NCI-H2107 (cell line): ENCODE measurements around the gene TMEM258.

Source experiments
- DNase-seq: peaks from one replicate; lab custom pipeline; 2025; lab: John Stamatoyannopoulos, UW

Gene TMEM258

DNA sequence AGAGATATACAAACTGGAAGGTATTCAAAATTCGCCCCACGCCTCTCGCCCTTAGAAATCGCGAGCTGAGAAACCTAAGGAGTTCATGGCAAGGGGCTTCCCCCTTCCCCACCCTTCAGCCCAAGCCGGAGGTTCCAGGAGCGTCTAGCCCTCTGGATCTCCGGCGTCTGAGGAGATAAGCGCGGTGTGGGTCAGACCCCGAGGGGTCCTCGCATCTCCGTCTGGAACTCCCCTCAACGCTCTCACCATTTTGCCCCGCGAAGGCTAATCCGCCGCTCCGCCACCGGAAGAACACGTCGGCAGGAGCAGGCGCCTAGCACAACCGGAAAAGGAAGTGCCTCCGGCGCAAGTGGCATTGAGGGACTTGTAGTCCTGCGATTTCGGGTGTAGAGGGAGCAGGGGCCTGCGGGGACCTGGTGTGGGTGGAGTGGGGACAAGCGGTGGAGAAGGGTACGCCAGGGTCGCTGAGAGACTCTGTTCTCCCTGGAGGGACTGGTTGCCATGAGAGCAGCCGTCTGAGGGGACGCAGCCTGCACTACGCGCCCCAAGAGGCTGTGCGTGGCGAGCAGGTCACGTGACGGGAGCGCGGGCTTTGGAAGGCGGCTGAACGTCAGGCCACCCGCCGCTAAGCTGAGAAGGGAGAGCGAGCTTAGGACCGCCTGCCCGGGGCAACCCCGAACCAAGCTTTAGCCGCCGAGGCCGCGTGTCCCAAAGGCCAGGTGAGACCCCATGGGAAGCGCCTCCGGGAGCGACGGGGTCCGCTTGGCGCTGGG, at the start of gene TMEM258, which contains the start of gene FEN1:
TSS of gene TMEM258 (minus strand) at position 290 of the 773 bp plus-strand sequence. CDS start at position 249, 41 bp downstream.
TSS of gene FEN1 (plus strand) at position 602 of the 773 bp plus-strand sequence. CDS start 2,451 bp downstream, outside the sequence.
- DNase-seq = peak; percentile 57

DNA sequence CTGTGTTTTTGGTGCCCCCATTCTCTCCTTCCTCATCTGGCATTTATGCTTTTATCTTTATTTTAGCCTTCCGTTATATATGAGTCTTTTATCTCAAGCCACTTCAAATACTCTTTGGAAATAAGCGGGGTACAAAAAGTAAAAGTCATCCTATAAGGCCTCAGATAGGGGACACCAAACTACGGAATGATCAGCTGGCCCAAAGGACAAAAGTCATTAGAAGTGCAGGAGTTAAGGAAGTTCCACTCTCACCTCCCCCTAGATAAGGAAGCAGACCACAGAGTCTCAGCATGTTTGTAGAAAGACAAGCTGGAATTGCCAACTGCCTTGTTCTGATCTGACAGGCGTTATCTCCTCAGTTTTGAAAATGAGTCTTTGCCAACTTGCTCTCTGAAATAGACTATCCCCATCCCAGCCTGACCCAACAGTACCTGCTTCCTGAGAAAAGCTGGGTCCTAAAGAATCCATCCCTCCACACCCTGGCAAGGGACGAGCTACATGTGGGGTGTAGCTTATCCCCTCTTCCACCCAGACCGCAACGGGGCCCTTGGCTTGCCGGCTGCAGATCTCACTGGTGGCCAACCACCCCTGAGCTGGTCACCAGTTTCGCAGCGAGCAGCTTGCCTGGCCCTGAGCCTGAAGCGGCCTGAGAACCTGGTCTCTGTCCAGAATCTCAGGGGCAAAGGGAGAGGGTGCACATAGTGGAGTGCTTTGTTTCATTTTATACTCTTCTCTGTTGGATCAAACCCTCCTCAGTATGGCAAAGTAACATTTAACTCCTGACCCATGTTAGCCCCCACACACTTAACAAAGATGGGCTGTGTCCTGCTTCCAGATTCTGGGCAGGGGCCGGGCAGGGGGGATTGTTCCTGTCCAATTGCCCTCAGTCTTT, 49.5 kb upstream of the TMEM258 start:
- DNase-seq = no peak

GRCh38 chr11:61840371-61840770, 48.0 kb upstream of the TMEM258 start:
- DNase-seq = no peak

DNA sequence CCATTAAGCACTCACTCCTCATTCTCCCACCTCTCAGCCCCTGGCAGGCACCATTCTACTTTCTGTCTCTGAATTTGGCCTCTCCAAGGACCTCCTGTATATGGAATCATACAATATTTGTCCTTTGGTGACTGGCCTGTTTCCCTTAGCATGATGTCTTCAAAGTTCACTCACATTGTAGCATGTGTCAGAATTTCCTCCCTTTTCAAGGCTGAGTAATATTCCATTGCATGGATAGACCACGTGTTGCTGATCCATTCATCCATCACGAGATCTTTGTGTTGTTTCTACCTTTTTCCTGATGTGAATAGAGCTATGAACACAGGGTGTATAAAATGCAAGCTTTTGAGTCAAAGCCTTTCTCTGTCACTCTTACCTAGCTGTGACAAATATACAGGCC, 47.3 kb upstream of the TMEM258 start:
- no peak for DNase-seq

DNA sequence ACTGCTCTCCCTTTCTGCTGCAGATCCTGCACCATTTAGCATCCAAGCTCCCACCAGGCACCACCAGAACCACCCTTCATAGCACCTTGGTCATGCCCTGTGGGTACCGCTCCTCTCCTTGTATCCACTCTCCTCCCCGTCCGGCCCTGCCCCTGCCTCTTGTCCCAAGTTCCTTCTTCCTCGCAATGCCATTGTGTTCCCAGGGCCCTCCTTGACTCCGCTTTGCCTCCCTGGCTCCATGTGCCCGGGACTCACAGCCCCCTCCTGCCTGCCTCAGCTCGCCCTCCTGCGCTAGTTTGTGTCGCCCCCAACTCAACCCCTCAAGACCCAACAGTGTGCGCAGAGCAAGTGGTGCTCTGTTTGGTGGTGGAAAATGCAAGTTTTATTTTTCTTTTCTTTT, 46.5 kb upstream of the TMEM258 start:
- no peak for DNase-seq

DNA sequence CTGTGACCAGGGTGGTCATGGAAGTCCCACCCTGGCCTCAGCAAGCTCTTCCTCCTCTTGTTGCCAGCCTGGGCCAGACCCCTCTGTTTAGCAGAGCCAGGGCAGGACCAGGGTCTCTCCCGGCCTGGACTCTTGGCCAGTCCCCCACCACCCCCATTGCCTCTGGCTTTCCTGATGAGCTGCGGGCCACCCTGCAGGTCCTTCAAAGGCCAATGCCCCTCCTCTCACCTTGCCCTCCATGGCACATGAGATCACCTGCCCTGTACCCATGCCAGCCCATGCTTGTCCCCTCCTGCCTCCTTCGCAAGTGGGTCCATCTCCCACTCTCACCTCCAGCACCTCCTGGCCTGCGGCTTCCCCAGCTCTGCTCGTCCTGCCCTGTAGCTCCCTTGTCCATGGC, 46.1 kb upstream of the TMEM258 start:
- no peak for DNase-seq

DNA sequence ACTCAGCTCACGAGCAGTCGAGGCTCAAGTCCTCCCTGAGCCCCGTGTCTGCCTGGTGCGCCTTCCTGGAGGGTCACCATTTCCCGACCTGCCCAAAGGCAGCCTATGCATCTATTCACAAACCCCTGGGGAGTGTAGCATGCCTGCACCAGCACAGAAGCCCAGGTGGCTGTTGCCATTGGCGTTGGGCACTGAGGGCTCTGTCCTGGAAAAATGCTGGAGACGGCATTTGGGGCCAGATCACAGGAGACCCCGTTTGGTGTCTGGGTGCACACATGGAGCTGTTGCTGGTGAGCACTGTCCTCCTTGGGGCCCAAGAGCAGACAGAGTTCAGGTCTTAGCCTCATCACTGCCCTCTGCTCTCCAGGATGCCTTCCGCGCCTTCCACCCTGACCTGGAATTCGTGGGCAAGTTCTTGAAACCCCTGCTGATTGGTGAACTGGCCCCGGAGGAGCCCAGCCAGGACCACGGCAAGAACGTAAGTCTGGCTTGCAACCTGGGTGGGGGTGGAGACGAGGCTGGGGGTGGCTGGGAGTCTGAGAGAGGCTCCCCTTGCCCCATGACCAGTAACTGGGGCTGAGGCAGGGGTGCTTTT, 45.1 kb upstream of the TMEM258 start:
- DNase-seq = no peak

DNA sequence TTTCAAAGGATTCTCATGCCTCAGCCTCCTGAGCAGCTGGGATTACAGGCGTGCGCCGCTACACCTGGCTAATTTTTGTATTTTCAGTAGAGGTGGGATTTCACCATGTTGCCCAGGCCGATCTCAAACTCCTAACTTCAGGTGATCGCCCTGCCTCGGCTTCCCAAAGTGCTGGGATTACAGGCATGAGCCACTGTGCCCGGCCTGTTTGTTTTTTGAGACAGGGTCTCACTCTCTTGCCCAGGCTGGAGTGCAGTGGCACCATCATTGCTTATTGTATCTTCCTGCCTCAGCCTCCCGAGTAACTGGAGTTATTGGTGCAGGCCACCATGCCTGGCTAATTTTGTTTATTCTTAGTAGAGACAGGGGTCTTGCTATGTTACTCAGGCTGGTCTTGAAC, 43.8 kb upstream of the TMEM258 start:
- no peak for DNase-seq

- peak; percentile 48 for DNase-seq
Observed at GRCh38 chr11:61834278-61835048, 42.1 kb upstream of the TMEM258 start.

DNA sequence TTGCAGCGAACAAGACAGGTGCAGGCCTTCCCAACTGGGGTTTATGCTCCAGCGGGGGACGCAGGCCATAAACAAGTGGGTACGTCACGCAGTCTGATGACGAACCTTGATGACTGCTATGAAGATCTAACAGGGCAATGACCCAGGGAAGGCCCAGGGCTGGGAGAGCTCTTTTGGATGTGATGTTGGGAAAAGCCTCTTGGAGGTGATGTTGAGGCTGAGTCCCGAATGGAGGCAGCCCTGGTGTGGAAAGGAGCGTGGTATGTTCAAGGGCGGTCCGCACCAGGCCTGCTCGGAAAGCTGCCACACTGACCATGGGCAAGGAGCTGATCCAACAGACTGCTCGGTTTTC, 41.5 kb upstream of the TMEM258 start:
- no peak for DNase-seq

GRCh38 chr11:61833471-61833870, 41.1 kb upstream of the TMEM258 start:
- peak; percentile 53 for DNase-seq

DNA sequence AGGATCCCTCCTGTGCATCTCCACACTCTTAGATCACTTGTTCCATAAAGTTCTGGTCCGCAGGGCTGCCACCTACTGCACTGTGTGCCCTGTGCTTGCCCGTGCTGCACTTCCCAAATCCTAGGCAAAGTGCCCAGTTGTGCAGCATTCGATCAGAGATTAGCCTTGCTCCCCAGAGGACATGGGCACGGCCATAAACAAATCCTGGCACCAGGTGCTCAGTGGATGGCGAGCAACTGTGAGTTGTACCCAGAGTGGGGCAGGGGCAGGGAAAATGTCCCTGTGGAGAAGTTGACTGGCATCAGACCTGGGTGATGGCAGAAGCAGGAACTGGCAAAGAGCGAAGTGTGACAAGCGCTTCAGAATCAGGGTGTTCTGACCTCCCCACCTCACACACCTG, 40.4 kb upstream of the TMEM258 start:
- no peak for DNase-seq

DNA sequence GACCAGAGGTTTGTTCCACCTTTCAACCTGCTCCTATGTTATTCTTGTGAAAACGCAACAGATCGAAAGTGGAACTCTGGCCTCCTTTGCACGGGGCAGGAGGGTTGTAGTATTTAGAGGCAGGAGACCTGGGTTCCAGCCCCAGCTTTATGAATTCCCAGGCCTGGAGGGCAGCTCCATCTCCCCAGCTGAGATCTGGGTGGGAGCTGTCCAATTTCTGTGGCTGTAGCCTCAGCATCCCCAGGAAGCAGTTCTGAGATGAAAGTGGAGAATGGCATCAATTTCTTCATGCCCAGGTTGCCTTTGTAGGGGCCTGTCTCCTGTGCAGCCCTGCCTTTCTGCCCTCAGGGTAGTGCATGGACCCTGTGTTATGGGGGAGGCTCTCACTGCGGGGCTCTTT, 39.8 kb upstream of the TMEM258 start:
- no peak for DNase-seq

- DNase-seq = no peak
Observed at GRCh38 chr11:61830237-61831105, 38.1 kb upstream of the TMEM258 start.

GRCh38 chr11:61829806-61830205, 37.4 kb upstream of the TMEM258 start:
- no peak for DNase-seq

DNA sequence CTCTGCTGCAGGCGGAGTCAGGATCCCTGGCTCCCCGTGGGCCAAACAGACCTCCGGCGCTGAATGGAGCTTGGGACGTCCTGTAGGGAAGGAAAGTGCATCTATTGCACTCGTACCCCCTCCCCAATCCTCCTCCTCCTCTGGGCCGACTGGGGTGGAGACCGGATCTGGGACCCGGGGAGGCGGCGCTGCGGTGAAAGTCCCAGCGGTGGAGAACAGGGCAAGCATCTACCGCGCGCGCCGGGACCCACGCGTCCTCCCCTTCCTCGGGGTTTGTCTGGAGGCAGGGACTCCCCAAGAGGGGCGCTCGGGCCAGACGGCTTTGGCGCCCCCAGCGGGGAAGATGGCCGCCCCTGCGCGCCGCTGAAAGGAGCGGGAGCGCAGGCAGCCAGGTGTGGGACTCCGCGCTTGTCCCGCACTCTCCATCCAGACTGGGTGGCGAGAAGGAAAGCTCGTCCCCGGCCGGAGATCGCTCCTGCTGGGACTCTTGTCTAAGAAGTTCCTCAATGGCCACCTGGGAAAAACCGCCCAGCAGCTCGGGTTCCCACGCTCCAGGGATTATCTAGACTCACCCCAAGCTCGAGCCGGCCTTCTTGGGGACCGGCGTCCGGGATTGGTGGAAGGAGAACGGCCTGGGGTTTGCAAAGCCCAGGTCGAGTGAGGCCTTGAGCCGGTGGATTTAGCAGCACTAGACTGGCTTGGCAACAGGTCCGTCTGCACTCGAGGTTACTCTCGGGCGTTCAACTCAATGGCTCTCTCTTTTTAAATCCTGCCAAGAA, 36.4 kb upstream of the TMEM258 start:
- no peak for DNase-seq

- DNase-seq = no peak
Observed at GRCh38 chr11:61828379-61828628, 35.9 kb upstream of the TMEM258 start.

DNA sequence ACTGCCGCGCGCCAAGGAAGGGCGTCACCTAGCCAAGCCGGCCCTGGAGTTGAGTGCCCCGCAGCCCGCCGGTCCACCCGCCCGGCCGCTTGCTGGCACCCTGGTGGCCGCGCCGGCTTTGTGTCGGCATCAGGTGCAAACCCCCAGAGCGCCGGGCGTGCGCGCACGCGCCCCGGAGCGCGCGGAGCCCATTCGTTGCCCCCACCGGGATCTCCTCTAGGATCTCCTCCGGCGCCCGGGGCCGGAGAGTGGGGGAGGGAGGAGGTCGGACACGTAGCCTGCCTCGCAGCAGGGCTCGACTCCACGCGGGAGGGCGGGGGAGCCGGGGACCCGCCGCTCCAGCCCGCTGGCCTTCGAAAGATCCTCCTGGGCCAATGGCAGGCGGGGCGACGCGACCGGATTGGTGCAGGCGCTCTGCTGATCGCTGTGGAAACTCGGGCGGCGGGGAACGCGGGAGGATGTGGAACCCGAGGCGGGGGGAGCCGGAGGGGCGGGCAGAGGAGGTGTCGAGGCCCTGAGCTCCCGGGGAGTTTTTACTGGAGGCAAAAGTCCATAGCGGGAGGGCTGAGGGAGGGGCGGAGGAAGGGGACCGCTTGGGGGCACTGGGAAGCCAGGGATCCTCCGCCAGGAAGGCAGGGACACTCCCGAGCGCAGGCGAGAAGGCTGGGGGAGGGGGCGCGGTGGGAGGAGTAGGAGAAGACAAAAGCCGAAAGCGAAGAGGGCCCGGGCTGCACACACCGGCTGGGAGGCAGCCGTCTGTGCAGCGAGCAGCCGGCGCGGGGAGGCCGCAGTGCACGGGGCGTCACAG, 35.4 kb upstream of the TMEM258 start, which contains the start of gene FADS2:
TSS of gene FADS2 (plus strand) at position 730 of the 808 bp plus-strand sequence. CDS start 91 bp downstream, outside the sequence.
- peak; percentile 94 for DNase-seq

DNA sequence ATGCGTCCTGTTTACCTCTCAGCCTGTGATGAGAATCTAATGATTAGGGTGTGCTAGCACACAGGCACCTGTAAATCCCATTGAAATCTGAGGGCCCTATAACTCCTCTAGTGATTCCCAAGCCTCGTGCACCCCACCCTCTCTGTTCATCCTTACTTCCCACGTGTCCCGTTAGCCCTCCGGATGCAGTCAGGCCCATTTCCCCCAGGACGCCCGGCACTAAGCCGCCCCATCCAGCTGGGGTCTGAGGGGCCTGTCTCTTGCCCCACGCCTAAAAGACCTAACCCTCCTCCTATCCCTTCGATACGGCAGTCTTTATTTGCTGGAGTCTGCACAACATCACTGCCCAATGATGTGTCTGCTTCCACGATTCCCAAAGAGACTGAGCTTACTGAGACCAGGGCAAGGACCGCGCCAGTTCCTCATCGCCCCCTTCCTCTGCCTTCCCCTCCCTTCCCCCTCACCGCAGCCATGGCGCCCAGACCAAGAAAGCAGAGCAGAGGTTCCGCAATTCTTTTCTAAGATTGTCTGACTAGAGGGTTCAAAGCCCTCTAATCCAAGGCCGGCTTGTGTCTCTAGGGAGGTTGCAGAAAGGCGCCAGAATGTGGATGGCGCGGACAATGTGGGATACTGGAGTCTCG, 34.7 kb upstream of the TMEM258 start:
- no peak for DNase-seq
